Ishikawa (cell line): ENCODE measurements around the gene PLSCR4.
A peak's percentile ranks its signal among the peaks of the same experiment; 100 is the strongest.

Experiments
- CREB1 ChIP-seq: IDR thresholded peaks from 2 replicates; pipeline ENCODE4 v1.6.1; 2012; ENCODE audit warnings: low read depth
- EGR1 ChIP-seq: IDR thresholded peaks from 2 replicates; pipeline ENCODE4 v1.6.1; 2012
- EP300 ChIP-seq: IDR thresholded peaks from 2 replicates; pipeline ENCODE4 v1.6.1; 2012; ENCODE audit warnings: borderline replicate concordance
- MAX ChIP-seq: IDR thresholded peaks from 2 replicates; pipeline ENCODE4 v1.6.1; 2012
- REST ChIP-seq: IDR thresholded peaks from 2 replicates; pipeline ENCODE4 v1.6.1; 2012; ENCODE audit warnings: low read depth, mild to moderate bottlenecking
- TAF1 ChIP-seq: IDR thresholded peaks from 2 replicates; pipeline ENCODE4 v1.6.1; 2012; ENCODE audit warnings: low read depth, mild to moderate bottlenecking
- TEAD4 ChIP-seq: IDR thresholded peaks from 2 replicates; pipeline ENCODE4 v1.6.1; 2012
- USF1 ChIP-seq: IDR thresholded peaks from 2 replicates; pipeline ENCODE4 v1.6.1; 2012

- TF ChIP-seq EP300 (no peak), MAX (peak; percentile 37; the same call in 1 of the 2 replicates), REST (no peak), EGR1 (no peak), TAF1 (no peak; the same call in 1 of the 2 replicates), CREB1 (no peak), TEAD4 (no peak), USF1 (no peak)
Measured at GRCh38 chr3:146250449-146251382, at the start of gene PLSCR4.
